ENCODE results near the gene NPC1L1.

NPC1L1 gene

GRCh38 chr7:44573464-44574286 lies 32.5 kb upstream of the NPC1L1 start, which contains the start of gene DDX56:
Gene DDX56 (minus strand): TSS chr7:44573908. CDS start chr7:44573895, 13 bp downstream.
- H3K9ac ChIP-seq (ENCODE audit: low read length), result peak within 1 kb of the TSS; percentile 74
- peaks cover 55% of the 10 kb centered on the region for H3K36me3 ChIP-seq (ENCODE audit: insufficient read depth, low read length)
- peak within 1 kb of the TSS; percentile 84 to 98 for H3K4me3 ChIP-seq (ENCODE audit: low read depth in 1 of 2, low read length in 2 of 2)
- no peaks in the 10 kb centered on the region for H3K27me3 ChIP-seq (ENCODE audit: control insufficient read depth in 1 of 2, insufficient read depth in 2 of 2, low read length in 2 of 2)
- peaks cover 16% of the 10 kb centered on the region for H3K4me1 ChIP-seq (ENCODE audit: insufficient read depth, low read length)
- peak within 1 kb of the TSS; percentile 89 for H3K27ac ChIP-seq (ENCODE audit: low read depth, low read length)
- H3K9me3 ChIP-seq (ENCODE audit: low read length), result no peaks in the 10 kb centered on the region

- Histone ChIP-seq H3K4me3 (ENCODE audit: low read depth in 1 of 2, low read length in 2 of 2) (peak overlapping the region; percentile 84 to 98), H3K36me3 (ENCODE audit: insufficient read depth, low read length) (peaks cover 58% of the 10 kb centered on the region), H3K4me1 (ENCODE audit: insufficient read depth, low read length) (peaks cover 16% of the 10 kb centered on the region), H3K9ac (ENCODE audit: low read length) (peak overlapping the region; percentile 74), H3K9me3 (ENCODE audit: low read length) (no peaks in the 10 kb centered on the region), H3K27me3 (ENCODE audit: control insufficient read depth in 1 of 2, insufficient read depth in 2 of 2, low read length in 2 of 2) (no peaks in the 10 kb centered on the region), H3K27ac (ENCODE audit: low read depth, low read length) (no peak overlapping the region)
These were observed 31.6 kb upstream of the NPC1L1 start for GRCh38 chr7:44572771-44573170.

GRCh38 chr7:44569959-44570358 lies 28.8 kb upstream of the NPC1L1 start:
- Histone ChIP-seq H3K4me1 (ENCODE audit: insufficient read depth, low read length) (peaks cover 16% of the 10 kb centered on the region), H3K36me3 (ENCODE audit: insufficient read depth, low read length) (peaks cover 76% of the 10 kb centered on the region), H3K4me3 (ENCODE audit: low read depth in 1 of 2, low read length in 2 of 2) (no peak overlapping the region), H3K27me3 (ENCODE audit: control insufficient read depth in 1 of 2, insufficient read depth in 2 of 2, low read length in 2 of 2) (no peaks in the 10 kb centered on the region), H3K9ac (ENCODE audit: low read length) (no peak overlapping the region), H3K27ac (ENCODE audit: low read depth, low read length) (no peak overlapping the region), H3K9me3 (ENCODE audit: low read length) (no peaks in the 10 kb centered on the region)

GRCh38 chr7:44568771-44569560 lies 27.8 kb upstream of the NPC1L1 start:
- peaks cover 86% of the 10 kb centered on the region for H3K36me3 ChIP-seq (ENCODE audit: insufficient read depth, low read length)

GRCh38 chr7:44567884-44568283 lies 26.8 kb upstream of the NPC1L1 start:
- Histone ChIP-seq H3K27ac (ENCODE audit: low read depth, low read length) (no peak overlapping the region), H3K9ac (ENCODE audit: low read length) (no peak overlapping the region), H3K9me3 (ENCODE audit: low read length) (no peaks in the 10 kb centered on the region), H3K27me3 (ENCODE audit: control insufficient read depth in 1 of 2, insufficient read depth in 2 of 2, low read length in 2 of 2) (no peaks in the 10 kb centered on the region), H3K4me1 (ENCODE audit: insufficient read depth, low read length) (peaks cover 6% of the 10 kb centered on the region), H3K4me3 (ENCODE audit: low read depth in 1 of 2, low read length in 2 of 2) (no peak overlapping the region), H3K36me3 (ENCODE audit: insufficient read depth, low read length) (peaks cover 84% of the 10 kb centered on the region)

More at GRCh38 chr7:44568771-44569560, 27.8 kb upstream of the NPC1L1 start:
- no peak overlapping the region for H3K27ac ChIP-seq (ENCODE audit: low read depth, low read length)
- H3K9me3 ChIP-seq (ENCODE audit: low read length), result no peaks in the 10 kb centered on the region
- H3K9ac ChIP-seq (ENCODE audit: low read length), result no peak overlapping the region
- H3K27me3 ChIP-seq (ENCODE audit: control insufficient read depth in 1 of 2, insufficient read depth in 2 of 2, low read length in 2 of 2), result no peaks in the 10 kb centered on the region
- peaks cover 10% of the 10 kb centered on the region for H3K4me1 ChIP-seq (ENCODE audit: insufficient read depth, low read length)
- no peak overlapping the region for H3K4me3 ChIP-seq (ENCODE audit: low read depth in 1 of 2, low read length in 2 of 2)

- H3K9ac ChIP-seq (ENCODE audit: low read length), result no peak overlapping the region
- H3K4me1 ChIP-seq (ENCODE audit: insufficient read depth, low read length), result no peaks in the 10 kb centered on the region
- H3K27me3 ChIP-seq (ENCODE audit: control insufficient read depth in 1 of 2, insufficient read depth in 2 of 2, low read length in 2 of 2), result no peaks in the 10 kb centered on the region
- no peak overlapping the region for H3K4me3 ChIP-seq (ENCODE audit: low read depth in 1 of 2, low read length in 2 of 2)
- H3K9me3 ChIP-seq (ENCODE audit: low read length), result no peaks in the 10 kb centered on the region
- H3K27ac ChIP-seq (ENCODE audit: low read depth, low read length), result no peak overlapping the region
- H3K36me3 ChIP-seq (ENCODE audit: insufficient read depth, low read length), result peaks cover 72% of the 10 kb centered on the region
These were observed 25.6 kb upstream of the NPC1L1 start for GRCh38 chr7:44566680-44567079.

GRCh38 chr7:44565795-44566559 lies 24.8 kb upstream of the NPC1L1 start:
- Histone ChIP-seq H3K4me1 (ENCODE audit: insufficient read depth, low read length) (no peaks in the 10 kb centered on the region), H3K4me3 (ENCODE audit: low read depth in 1 of 2, low read length in 2 of 2) (no peak overlapping the region), H3K27me3 (ENCODE audit: control insufficient read depth in 1 of 2, insufficient read depth in 2 of 2, low read length in 2 of 2) (no peaks in the 10 kb centered on the region), H3K9me3 (ENCODE audit: low read length) (no peaks in the 10 kb centered on the region), H3K27ac (ENCODE audit: low read depth, low read length) (no peak overlapping the region), H3K9ac (ENCODE audit: low read length) (no peak overlapping the region), H3K36me3 (ENCODE audit: insufficient read depth, low read length) (peaks cover 65% of the 10 kb centered on the region)

GRCh38 chr7:44565097-44565794 lies 24.1 kb upstream of the NPC1L1 start:
- H3K27ac ChIP-seq (ENCODE audit: low read depth, low read length), result no peak overlapping the region
- H3K4me3 ChIP-seq (ENCODE audit: low read depth in 1 of 2, low read length in 2 of 2), result no peak overlapping the region
- no peaks in the 10 kb centered on the region for H3K27me3 ChIP-seq (ENCODE audit: control insufficient read depth in 1 of 2, insufficient read depth in 2 of 2, low read length in 2 of 2)
- H3K9me3 ChIP-seq (ENCODE audit: low read length), result no peaks in the 10 kb centered on the region
- peaks cover 58% of the 10 kb centered on the region for H3K36me3 ChIP-seq (ENCODE audit: insufficient read depth, low read length)
- no peaks in the 10 kb centered on the region for H3K4me1 ChIP-seq (ENCODE audit: insufficient read depth, low read length)
- no peak overlapping the region for H3K9ac ChIP-seq (ENCODE audit: low read length)

- no peaks in the 10 kb centered on the region for H3K9me3 ChIP-seq (ENCODE audit: low read length)
- H3K27me3 ChIP-seq (ENCODE audit: control insufficient read depth in 1 of 2, insufficient read depth in 2 of 2, low read length in 2 of 2), result no peaks in the 10 kb centered on the region
- H3K36me3 ChIP-seq (ENCODE audit: insufficient read depth, low read length), result peaks cover 52% of the 10 kb centered on the region
- H3K9ac ChIP-seq (ENCODE audit: low read length), result no peak overlapping the region
- H3K27ac ChIP-seq (ENCODE audit: low read depth, low read length), result no peak overlapping the region
- H3K4me1 ChIP-seq (ENCODE audit: insufficient read depth, low read length), result no peaks in the 10 kb centered on the region
- H3K4me3 ChIP-seq (ENCODE audit: low read depth in 1 of 2, low read length in 2 of 2), result no peak overlapping the region
These were observed 23.5 kb upstream of the NPC1L1 start for GRCh38 chr7:44564606-44565005.

DNA sequence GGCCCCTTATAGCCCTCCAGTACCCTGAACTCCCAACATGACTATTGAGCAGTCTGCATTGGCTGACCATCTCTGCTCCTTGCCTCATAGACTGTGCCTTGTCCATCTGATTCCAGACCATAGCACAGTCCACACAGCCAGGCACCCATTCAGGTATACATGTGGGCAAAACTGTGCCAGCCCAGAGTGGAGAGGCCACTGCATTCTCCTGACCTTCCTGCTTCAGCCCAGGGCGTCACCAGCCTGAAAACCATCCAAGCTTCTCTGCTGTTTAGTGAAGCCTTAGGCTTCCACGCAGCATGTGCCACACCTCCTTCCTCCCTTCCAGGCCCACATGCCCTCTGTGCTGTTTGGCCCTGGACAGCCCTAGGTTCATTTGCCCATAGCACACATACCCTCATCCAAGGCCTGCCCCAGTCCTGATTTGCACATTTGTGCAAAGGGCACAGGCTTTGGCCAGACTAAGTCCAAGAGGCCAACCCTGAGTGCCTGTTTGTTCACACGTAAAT lies 22.1 kb upstream of the NPC1L1 start:
- Histone ChIP-seq H3K4me3 (ENCODE audit: low read depth in 1 of 2, low read length in 2 of 2) (no peak overlapping the region), H3K4me1 (ENCODE audit: insufficient read depth, low read length) (no peaks in the 10 kb centered on the region), H3K9me3 (ENCODE audit: low read length) (no peaks in the 10 kb centered on the region), H3K9ac (ENCODE audit: low read length) (no peak overlapping the region), H3K36me3 (ENCODE audit: insufficient read depth, low read length) (peaks cover 38% of the 10 kb centered on the region), H3K27ac (ENCODE audit: low read depth, low read length) (no peak overlapping the region), H3K27me3 (ENCODE audit: control insufficient read depth in 1 of 2, insufficient read depth in 2 of 2, low read length in 2 of 2) (no peaks in the 10 kb centered on the region)
